Activated CD4-positive, alpha-beta T cell treated with anti-CD3 and anti-CD28 coated beads, Interleukin-2, amount 50 U/mL, for 4 hours (primary cell): ENCODE results near the gene BST2.

Source experiments
- DNase-seq, 2 experiments: peaks; one replicate each; pipeline ENCODE4 v3.0.0-alpha.2; 2020

The BST2 gene

DNA sequence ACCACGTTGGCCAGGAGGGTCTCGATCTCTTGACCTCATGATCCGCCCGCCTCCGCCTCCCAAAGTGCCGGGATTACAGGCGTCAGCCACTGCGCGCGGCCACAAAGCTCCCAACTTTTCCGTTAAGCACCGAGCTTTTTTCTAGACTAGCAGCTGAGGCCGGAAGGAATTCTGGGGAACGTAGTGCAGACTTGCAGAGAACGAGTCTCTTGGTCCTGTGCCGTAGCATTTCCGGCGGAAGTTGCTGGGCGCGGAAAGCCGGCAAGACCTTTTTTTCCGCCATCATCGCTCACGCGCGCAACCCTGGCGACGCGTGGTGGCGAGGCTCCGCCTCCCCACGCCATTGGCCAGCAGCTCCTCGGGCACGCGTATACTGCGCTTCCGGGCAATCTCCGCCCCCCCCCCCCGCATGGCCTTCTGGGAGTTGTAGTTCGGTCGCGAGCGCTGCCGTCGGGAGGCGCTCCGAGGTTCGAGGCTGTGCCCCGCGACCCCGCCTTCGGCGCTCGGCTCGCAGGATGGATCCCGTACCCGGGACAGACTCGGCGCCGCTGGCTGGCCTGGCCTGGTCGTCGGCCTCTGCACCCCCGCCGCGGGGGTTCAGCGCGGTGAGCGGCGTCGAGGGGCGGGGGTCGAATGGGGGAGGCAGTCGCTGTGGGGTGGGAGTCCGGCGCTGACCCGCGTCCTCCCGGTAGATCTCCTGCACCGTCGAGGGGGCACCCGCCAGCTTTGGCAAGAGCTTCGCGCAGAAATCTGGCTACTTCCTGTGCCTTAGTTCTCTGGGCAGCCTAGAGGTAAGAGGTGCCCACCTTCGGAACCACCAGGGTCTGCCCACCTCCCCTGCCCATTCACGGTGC lies 14.4 kb upstream of the BST2 start, which contains the start of gene MVB12A:
Gene MVB12A, plus strand, starts transcription at position 427 of the 854 bp plus-strand sequence. Its CDS starts 89 bp downstream, at position 516.
- DNase-seq, result peak; percentile 91 to 93

DNA sequence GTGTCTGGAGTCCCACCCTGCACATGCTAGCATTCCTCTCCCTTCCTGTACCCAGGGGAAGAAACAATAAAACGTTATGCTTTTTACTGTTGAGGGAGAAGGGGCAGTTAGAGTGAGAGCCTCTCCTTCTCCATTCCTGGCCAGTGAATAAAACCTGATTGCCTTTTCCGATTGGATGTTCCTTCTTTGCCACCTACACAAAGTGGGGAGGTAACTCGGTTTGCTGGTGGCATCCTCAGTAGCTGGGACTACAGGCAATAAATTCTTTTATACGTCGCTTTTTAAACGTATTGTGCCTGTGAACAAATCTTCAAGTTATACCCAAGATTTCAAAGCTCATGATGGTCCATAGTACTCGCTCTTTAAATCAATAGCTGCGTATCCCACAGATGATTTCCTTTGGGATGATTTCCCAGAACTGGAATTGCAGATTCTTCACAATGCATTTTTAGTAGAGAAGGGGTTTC lies 13.8 kb upstream of the BST2 start:
- no peak for DNase-seq

DNA sequence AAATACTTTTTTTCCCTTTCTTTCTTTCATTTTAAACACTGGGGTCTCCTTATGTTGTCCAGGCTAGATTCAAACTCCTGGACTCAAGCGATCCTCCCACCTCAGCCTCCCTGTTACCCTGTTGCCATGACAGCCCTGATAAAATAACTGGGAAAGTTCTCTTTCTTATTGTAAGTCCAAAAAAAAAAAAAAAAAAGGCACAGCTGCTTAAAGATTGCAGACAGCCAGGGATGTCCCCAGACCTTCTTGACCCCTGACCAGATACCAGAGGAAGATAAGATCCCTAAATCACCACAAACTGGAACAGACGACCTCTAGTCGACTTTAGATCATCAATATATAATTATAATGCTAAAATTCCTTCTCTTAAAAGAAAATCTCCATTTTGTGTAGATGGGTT lies 13.3 kb upstream of the BST2 start:
- no peak for DNase-seq

DNA sequence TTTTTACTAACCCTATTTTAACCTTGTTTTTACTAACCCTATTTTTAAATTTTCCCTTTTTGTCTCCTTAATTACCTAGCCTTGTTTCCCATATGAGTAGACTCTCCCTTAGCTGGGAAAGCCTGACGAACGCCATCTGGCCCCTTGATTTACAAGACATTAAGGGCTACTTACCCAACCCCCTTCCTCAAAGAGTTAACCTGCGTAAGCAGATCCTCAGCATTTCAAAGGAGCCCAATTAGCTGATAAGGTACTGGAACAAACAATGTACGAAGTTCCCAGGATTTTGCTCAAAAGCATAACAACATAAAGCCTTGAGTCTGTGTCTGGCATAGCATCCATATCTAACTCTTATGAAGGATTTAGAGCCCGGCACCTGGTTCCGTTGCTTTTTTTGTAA lies 9.7 kb upstream of the BST2 start:
- no peak for DNase-seq

DNA sequence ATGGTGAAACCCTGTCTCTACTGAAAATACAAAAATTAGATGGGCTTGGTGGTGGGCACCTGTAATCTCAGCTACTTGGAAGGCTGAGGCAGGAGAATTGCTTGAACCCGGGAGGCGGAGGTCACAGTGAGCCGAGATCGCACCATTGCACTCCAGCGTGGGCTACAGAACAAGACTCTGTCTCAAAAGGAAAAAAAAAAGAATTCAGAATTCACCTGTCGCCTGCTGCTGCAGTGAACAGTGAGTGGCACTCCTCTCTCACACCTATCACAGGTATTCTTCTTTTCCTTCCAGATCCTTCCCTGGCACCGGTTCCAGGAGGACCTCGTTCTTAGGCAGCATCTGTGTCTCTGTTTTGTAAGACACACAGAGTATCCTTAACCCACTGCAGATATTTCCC lies 8.7 kb upstream of the BST2 start:
- no peak for DNase-seq

DNA sequence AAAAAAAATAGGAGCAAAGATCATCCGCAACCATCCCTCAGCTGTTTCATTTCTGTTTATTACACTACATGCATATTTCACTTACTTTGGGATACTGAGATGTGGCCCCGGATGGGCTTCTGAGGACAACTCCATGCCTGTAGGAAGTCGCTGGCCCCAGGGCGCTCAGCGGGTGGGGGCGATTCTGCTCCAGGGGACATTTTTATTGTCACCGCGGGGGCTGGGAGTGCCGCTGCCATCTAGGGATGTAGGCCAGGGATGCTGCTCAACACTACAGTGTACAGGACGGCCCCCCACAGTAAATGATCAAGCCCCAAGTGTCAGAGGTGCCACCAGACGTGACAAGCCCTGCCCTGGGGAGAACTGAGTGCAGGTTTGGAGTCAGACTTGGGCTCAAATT lies 6.4 kb upstream of the BST2 start:
- no peak for DNase-seq

DNA sequence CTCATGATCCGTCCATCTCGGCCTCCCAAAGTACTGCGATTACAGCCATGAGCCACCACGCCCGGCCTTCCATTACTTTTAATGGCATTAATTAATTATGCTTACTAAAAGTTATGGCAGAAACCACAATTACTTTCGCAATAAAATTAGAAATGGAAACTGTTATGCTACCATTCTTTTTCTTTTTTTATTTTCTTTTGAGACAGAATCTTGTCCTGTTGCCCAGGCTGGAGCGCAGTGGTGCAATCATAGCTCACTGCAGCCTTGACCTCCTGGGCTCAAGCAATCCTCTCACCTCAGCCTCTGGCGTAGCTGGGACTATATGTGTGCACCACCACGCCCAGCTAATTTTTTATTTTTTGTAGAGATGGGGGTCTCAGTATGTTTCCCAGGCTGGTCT lies 4.6 kb upstream of the BST2 start:
- no peak for DNase-seq

DNA sequence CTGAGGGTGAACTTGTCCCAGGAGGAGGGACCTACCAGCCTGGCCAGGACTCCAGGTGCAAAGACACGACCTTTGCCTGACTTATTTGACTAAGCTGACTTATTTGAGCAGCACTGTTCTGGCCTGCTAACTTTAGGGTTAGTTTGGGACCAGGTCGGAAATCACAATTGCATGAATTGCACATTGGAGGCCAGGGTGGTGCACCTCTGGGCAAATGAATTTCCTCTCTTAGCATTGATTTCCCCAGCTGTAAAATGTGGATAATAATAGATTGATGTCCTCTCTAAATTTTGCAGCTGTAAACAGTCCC lies 1.4 kb upstream of the BST2 start:
- no peak for DNase-seq

DNA sequence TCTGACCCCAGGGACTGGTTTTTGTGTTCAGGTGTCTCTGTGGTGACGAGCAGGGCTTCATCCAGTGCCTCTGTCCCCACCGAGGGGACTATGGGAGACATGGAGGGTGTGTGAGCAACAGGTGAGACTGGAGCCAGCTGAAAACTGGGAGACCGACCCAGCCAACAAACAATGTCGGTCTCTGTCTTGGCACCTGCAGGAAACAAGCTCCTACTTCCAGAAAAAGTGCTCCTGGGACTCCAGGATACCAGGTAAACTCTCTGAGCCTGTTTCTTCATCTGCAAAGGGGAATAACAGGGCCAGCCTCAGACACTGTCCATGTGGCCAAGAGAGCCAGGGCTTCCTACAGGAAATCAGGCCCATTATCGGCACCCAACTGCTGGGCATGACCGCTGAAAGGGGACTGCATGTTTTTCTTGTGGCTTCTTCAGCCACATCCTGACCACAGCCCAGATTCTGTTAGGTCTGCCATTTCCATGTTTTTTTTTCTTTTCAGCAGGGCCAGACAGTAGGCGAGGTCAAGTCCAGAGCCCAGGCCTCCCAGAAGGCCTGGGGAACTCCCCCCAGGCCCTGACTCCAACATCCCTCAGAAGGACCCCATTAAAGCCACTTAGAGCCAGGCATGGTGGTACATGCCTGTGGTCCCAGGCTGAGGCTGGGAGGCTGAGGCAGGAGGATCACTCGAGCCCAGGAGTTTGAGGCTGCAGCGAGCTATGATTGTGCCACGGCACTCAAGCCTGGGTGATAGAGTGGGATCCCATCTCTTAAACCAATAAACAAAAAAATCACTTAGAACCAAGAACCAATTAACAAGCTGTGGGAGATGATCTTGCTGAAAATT lies 836 bp upstream of the BST2 start:
- no peak for DNase-seq

DNA sequence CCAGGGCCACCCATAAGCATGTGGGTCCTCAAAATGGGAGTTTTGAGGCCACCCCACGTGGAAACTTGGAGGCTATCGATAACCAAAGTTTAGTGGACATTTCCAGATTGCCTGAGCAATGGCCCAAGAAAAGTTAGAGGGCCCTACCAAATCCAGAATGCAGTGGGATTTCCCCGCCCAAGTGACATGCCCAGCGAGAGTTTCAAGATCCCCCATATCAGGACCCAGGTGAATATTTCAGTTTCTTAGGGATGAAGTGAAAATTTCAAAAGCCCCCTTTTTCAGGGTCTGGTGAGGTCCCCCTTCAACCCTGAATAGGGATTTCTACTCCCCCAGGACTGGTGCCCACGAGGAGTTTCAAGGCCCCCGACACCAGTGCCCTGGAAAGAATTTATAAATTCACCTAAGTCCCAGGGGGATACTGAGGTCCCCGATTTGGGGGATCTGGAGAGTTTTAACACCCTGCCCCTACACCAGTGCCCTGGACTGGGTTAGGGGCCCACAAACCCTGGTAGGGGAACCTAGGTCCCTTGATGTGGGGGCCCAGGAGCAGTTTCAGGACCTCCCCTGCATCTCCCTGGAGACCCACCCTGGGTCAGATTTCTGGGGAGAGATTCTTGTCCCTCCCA lies 695 bp downstream of the BST2 start:
- no peak for DNase-seq

DNA sequence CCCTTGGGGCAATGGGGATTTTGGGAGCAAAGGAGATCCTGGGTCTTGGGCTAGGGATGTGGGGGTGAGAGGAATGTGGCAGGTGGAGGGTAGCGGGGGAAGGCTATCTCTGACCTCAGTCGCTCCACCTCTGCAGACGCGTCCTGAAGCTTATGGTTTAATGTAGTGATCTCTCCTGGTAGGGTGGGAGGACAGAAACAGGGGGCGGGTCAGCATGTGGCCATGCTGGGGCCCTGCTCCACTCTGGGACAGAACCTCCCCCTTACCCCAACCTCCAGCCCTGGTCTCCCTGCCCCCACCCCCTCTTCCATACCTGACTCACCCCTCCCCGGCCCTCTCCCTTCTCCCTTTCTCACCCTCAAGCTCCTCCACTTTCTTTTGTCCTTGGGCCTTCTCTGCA lies 1.4 kb downstream of the BST2 start:
- no peak for DNase-seq

DNA sequence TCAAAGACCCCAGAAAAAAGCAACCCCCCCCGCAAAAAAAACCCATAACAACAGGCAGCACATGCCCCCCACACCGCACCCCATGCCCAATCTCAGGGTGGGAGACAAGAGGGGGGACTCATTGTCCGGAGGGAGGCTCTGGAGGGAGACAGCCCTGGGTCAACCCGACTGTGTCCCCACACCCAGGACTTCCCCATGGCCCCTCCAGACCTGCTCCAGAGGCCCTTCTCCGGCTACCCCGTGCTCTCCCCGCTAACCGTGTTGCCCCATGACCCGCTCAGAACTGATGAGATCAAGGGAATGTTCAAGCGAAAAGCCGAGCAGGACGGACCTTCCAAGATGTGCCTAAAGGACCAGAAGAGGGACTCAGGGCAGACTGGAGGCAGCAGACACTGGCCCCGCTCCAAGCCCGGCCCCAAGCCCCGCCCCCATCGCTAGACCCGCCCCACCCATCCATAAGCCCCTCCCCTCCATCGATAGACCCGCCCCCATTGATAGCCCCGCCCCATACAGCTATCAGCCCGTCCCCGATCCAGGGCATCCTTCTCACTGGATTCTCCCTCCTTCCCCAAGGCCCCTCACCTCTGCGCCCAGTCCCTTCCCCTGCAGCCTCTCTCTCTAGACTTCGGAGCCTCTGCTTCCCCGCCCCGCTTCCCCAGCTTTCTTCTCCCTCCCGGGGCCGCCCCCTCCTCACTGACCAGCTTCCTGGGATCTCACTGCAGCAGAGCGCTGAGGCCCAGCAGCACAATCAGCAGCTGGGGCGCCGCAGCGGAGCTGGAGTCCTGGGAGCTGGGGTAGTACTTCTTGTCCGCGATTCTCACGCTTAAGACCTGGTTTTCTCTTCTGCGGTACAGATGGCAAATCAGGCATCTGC lies 2.2 kb downstream of the BST2 start:
- peak; percentile 38 to 41 for DNase-seq

DNA sequence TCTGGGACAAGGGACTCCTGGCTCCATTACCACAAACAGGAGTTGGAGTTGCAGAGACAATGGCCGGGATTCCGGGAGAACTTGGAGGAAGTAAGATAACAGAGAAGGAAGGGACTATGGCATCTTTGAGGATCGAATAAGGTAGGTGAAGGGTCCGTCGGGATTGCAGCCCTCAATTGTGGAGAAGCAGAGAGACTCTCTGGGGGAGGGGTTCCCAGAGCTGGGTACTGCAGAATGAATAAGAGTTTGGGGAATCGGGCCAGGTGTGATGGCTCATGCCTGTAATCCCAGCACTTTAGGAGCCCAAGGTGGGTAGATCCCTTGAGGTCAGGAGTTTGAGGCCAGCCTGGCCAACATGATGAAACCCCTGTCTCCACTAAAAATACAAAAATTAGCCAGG lies 3.8 kb downstream of the BST2 start:
- no peak for DNase-seq

DNA sequence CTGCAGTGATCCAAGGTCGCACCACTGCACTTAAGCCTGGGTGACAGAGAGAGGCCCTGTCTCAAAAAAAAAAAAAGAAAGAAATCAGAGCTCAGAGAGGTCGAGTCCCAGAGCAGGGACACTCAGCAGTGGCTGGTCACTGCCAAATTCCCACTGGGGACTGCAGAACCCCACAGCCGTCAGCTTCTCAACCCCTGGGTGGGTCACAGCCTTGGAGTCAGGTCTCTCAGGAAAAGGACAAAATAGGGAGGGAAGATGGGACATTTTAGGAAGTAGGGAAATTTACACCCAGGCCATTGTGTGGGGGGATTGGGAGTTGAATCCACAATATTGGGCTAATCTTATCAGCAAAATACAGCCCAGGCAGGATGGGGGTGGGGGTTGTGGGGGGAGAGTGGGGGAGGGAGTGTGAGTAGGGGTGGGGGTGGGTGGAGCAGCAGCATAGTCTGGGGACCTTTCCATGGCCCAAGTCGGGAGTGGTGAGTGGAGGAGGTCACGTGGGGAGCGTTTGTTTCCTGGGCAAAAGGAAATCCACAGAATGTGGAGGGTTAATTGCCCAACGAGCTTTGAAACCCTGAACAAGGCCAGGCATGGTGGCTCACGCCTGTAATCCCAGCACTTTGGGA lies 6.4 kb downstream of the BST2 start:
- no peak for DNase-seq

DNA sequence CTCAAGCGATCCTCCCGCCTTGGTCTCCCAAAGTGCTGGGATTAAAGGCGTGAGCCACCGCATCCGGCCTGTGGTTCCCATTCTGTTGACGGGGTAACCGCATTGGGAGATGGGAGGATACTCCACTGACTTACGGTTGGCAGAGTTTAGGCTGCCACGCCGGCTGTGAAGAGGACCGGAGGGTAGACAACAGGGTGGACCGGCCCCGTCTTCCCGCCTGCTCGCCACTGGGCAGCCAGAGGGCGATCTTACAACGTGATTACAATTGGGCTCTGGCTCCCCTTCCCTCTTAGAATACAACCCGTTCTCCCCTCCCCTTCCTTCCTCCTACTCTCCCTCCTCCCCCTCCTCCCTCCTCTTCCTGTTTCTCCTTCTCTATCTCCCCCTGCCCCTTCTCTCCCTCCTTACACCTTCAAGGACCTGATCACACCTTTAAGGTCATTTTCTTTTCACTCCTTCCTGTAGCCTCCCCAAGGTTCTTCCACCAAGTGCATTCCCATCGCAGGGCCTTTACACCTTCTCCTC lies 10.5 kb downstream of the BST2 start:
- peak; percentile 60 to 62 for DNase-seq

DNA sequence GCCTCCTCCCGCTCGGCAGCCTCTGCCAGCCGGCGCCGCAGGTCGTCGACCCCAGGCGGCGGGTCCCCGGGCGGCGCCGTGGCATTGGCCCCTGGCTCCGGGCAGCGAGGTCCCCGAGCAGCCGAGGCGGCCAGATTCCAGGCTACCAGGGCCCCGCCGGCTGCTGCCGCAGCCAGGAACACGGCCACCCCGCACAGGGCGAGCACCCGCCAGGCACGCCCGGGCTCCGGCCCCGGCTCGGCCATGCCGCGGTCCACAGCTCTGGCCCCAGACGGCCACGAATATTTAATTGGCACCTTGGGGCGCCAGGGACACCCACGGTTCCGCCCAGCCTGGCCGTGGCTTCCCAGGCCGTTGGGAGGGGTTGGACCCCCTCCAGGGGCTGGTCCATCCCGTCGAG lies 11.5 kb downstream of the BST2 start, which contains the start of gene CCDC194:
Gene CCDC194, minus strand, starts transcription at position 283 of the 400 bp plus-strand sequence. Its CDS starts 38 bp downstream, at position 245.
- DNase-seq, result no peak

DNA sequence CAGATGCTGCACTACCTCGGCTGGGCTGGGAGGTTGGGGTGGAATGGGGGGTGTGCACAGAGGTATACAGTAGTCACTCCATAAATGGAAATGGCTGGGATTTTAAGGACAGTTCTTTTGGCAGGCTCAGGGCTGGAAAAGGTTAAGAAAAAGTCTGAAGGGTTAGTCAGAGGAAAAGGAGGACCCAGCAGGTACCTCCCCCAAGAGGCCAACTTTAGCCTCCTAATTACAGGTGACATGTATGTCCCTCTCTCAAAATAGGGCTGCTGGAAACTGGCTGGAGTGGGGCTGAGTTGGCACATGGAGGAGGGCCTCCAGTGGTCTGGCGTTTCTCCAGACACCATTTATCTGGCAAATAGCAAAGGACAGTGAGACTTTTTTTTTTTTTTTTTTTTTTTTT lies 12.4 kb downstream of the BST2 start:
- DNase-seq, result no peak

DNA sequence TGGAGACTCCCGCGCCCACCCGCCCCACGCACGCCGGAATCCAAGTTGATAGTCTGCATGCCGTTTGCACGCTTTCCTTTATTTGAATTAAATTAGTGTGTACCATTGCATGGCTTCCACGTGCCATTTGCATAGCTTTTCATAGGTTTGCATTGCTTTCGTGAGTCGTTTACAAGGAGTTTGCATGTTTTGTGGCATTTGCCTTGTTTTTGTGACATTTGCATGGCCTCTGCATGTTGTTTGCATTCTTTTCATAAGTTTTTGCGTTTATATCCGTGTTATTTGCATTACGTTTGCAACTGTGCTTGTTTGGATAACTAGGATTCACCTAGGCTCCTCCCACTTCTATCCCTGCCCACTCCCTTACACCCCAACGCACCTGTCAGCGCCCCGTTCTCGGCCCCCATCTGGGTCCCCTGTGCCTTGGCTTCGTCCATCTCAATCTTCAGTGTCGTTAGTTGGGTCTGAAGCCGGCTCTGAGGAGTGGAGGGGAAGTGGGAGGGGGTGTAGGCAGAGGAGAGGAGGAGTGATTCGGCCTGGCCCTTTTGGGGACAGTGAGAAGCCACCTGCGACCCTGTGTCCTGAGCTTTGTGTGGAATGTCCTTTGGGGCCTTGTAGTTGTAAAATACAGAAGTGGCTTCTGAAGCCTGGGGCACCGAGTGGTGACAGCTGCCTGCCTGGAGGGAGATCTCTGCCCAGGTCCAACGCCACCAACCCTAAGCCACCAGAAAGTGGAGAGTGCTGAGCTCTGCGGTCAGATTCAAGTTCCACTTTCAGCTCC lies 13.9 kb downstream of the BST2 start:
- no peak for DNase-seq

DNA sequence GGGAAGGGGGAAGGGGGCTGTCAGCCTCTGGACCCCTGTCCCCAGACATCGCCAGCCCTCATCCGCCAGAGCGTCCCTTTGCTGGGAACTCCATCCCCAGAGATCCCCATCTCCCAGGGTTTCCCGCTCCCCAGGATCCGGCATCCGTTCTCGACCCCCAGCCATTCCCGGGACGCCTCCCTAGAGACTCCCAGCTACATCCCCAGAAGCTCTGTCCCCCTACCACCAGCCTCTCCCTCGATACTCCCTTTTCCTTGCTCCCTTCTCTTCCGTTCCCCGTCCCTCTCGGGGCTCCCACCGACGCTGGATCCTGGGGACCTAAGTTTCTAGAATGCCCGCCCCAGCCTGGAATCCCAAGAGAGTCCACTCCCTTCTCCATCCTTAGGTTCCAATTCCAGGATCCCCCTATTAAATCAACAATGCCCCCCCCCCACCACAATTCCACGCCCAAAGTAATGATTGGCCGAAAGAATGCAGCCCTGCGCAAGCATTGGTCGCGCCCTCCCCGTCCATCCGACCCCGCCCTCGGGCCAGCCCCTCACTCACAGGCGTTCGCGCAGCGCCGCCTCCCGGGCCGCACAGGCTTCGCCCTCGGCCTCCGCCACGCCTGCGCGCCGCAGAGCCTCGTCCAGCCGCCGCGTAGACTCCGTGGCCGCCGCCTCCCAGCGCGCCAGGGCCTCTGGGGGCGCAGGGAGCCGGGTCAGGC lies 14.6 kb downstream of the BST2 start:
- peak; percentile 86 for DNase-seq
